SK-N-MC (cell line): ENCODE results near the gene NR2C2.

Source experiments
- DNase-seq: peaks from one replicate; pipeline ENCODE4 v3.0.0-alpha.2; 2011; ENCODE audit warnings: low read depth, low spot score
- H3K27ac ChIP-seq: fragments of 200-600 bp; sonication (generic); 2 replicates; pipeline ENCODE4 v1.5.1; 2016; ENCODE audit warnings: mixed run types
- H3K36me3 ChIP-seq: fragments of 200-600 bp; sonication (generic); 2 replicates; pipeline ENCODE4 v1.6.1; 2017; ENCODE audit warnings: antibody characterized with exemption, low read length, mixed read lengths; ENCODE audit not compliant: insufficient read depth
- H3K4me3 ChIP-seq: fragments of 200-600 bp; sonication (generic); 2 replicates; pipeline ENCODE4 v1.5.1; 2016
- H3K9ac ChIP-seq: fragments of 200-600 bp; sonication (generic); 2 replicates; pipeline ENCODE4 v1.8.0; 2017; ENCODE audit warnings: mixed run types, mixed read lengths; ENCODE audit not compliant: insufficient read length
- H3K9me3 ChIP-seq: fragments of 200-600 bp; sonication (generic); 2 replicates; pipeline ENCODE4 v1.6.1; 2017; ENCODE audit warnings: low read depth, mild to moderate bottlenecking, antibody characterized with exemption, low read length, moderate library complexity, mixed read lengths
- EZH2 ChIP-seq: fragments of 200-600 bp; sonication (generic); IDR thresholded peaks from one replicate; pipeline ENCODE4 v1.6.1; 2017; ENCODE audit warnings: antibody characterized with exemption
- FOXP2 ChIP-seq: optimal IDR thresholded peaks from 2 replicates; pipeline ENCODE3; 2011; ENCODE audit warnings: mild to moderate bottlenecking, moderate library complexity; ENCODE audit not compliant: insufficient read depth; ENCODE audit errors: extremely low read length, control extremely low read depth
- POLR2AphosphoS5 ChIP-seq: IDR thresholded peaks from 2 replicates; pipeline ENCODE4 v1.6.1; 2012; ENCODE audit warnings: mild to moderate bottlenecking, low read depth, low read length, borderline replicate concordance

Gene NR2C2

GRCh38 chr3:15079091-15079490 is 131.7 kb downstream of the NR2C2 start:
- Histone ChIP-seq H3K9me3 (no peaks in the 10 kb centered on the region), H3K36me3 (peaks cover 27% of the 10 kb centered on the region), H3K9ac (no peak overlapping the region), H3K27ac (no peak overlapping the region), H3K4me3 (no peak overlapping the region)
- DNase-seq: no peak
- TF ChIP-seq FOXP2 (no peak), POLR2AphosphoS5 (no peak), EZH2 (no peak)

- DNase-seq: no peak
Observed at GRCh38 chr3:15081960-15082664, 134.7 kb downstream of the NR2C2 start.

GRCh38 chr3:15083252-15083651 is 135.9 kb downstream of the NR2C2 start:
- DNase-seq: no peak
- TF ChIP-seq FOXP2 (no peak), EZH2 (no peak), POLR2AphosphoS5 (no peak)
- no peak overlapping the region for H3K27ac ChIP-seq
- H3K36me3 ChIP-seq: peaks cover 10% of the 10 kb centered on the region; the same call in 1 of the 2 replicates
- no peak overlapping the region for H3K4me3 ChIP-seq
- no peak overlapping the region for H3K9ac ChIP-seq
- H3K9me3 ChIP-seq: no peaks in the 10 kb centered on the region

More at GRCh38 chr3:15081960-15082664, 134.7 kb downstream of the NR2C2 start:
- Histone ChIP-seq H3K9ac (no peak overlapping the region), H3K27ac (no peak overlapping the region), H3K4me3 (no peak overlapping the region), H3K36me3 (peaks cover 18% of the 10 kb centered on the region; the same call in 1 of the 2 replicates), H3K9me3 (no peaks in the 10 kb centered on the region)
- no peak for TF ChIP-seq EZH2
- TF ChIP-seq POLR2AphosphoS5: no peak
- TF ChIP-seq FOXP2: no peak

DNA sequence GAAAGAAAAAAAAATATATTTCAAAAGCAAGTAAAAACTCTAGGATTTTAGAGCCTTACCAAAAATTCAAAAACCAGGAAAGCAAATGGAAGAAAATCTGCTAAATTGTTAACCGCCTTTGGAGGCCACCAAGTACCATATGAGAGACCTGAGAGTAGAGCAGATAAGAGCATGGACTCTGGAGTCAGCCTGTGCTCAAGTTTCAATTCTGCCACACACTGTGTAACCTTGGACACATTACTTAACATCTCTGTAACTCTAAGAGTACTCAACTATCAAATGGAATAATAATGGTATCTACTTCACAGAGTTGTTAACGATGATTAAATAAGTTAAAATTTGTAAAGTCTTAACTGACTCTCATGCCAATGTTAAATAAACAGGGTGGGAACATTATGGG is 138.9 kb downstream of the NR2C2 start:
- Histone ChIP-seq H3K27ac (no peak overlapping the region), H3K9me3 (no peaks in the 10 kb centered on the region), H3K4me3 (no peak overlapping the region), H3K36me3 (peaks cover 12% of the 10 kb centered on the region; the same call in 1 of the 2 replicates), H3K9ac (no peak overlapping the region)
- no peak for DNase-seq
- no peak for TF ChIP-seq FOXP2
- no peak for TF ChIP-seq POLR2AphosphoS5
- TF ChIP-seq EZH2: no peak

DNA sequence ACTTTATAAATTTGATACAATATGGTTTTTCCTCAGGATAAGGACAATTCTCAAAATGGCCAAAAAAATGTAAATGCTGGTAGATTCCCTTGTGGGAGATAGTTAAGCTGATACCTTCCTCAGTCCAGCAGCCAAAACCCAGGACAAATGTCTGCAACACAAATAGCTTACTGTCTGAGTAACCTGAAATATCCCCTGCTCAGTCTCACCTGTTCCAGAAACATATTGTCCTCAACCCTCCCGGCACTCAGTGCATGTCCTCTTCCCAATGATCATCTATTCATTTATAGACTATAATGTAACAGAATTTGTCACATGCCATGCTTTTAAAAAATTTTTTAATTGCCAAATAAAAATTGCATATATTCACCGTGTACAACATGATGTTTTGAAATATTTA is 139.3 kb downstream of the NR2C2 start:
- H3K36me3 ChIP-seq: peaks cover 12% of the 10 kb centered on the region; the same call in 1 of the 2 replicates
- no peak for DNase-seq
- no peak overlapping the region for H3K4me3 ChIP-seq
- H3K9me3 ChIP-seq: no peaks in the 10 kb centered on the region
- H3K27ac ChIP-seq: no peak overlapping the region
- no peak overlapping the region for H3K9ac ChIP-seq
- TF ChIP-seq EZH2: no peak
- TF ChIP-seq POLR2AphosphoS5: no peak
- no peak for TF ChIP-seq FOXP2

DNA sequence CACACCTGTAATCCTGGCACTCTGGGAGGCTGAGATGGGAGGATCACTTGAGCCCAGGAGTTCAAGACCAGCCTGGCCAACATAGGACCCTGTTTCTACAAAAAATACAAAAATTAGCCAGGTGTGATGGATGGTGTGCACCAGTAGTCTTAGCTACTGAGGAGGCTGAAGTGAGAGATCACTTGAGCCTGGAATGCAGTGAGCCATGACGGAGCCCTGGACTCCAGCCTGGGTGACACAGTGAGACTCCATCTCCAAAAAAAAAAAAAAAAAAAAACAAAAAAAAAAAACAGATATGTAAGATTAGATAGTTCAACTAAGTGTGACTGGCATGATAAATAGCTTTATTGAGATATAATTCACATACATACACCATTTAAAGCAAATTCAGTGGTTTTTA is 141.8 kb downstream of the NR2C2 start:
- H3K27ac ChIP-seq: no peak overlapping the region
- no peak overlapping the region for H3K4me3 ChIP-seq
- no peak overlapping the region for H3K9ac ChIP-seq
- TF ChIP-seq FOXP2 (no peak), POLR2AphosphoS5 (no peak), EZH2 (no peak)
- H3K9me3 ChIP-seq: no peaks in the 10 kb centered on the region
- DNase-seq: no peak
- peaks cover 9% of the 10 kb centered on the region; the same call in 1 of the 2 replicates for H3K36me3 ChIP-seq

DNA sequence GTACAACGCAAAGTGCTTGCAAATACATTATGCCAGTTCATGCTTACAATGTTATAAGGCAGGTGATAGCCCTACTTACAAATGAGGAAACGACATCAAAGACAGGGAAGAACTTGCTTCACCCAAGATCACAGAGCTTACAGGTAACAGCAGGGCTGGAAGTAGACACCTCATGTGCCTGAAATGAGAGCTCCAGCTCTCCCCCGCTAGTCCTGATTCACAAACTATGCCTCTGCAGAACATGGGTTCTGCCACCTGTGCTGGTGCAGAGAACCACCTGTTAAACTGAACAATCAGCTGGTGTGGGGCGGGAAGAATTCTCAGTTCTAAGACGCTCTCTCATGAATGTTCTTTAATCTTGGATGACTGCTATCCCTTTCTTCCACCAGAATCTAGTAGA is 144.2 kb downstream of the NR2C2 start:
- no peak for DNase-seq
- Histone ChIP-seq H3K4me3 (no peak overlapping the region), H3K36me3 (peaks cover 18% of the 10 kb centered on the region; the same call in 1 of the 2 replicates), H3K9ac (no peak overlapping the region), H3K27ac (no peak overlapping the region), H3K9me3 (no peaks in the 10 kb centered on the region)
- no peak for TF ChIP-seq POLR2AphosphoS5

- Histone ChIP-seq H3K4me3 (no peak overlapping the region), H3K9me3 (no peaks in the 10 kb centered on the region), H3K9ac (no peak overlapping the region), H3K36me3 (peaks cover 18% of the 10 kb centered on the region; the same call in 1 of the 2 replicates), H3K27ac (no peak overlapping the region)
- no peak for DNase-seq
- TF ChIP-seq POLR2AphosphoS5 (no peak), EZH2 (no peak)
Observed at GRCh38 chr3:15092686-15093085, 145.3 kb downstream of the NR2C2 start.
